HFF-Myc (cell line): ENCODE measurements around the gene SMDT1.
"Not testable (repeated sequence)": the region's sequence is repeated elsewhere in the genome, so short reads cannot be mapped to it uniquely, and the experiment has no call there.

Source experiments
- DNase-seq: peaks from one replicate; pipeline ENCODE4 v3.0.0-alpha.2; 2011; ENCODE audit warnings: low read depth; ENCODE audit errors: extremely low read depth
- H3K4me3 ChIP-seq: replicated peaks from 2 replicates; pipeline ENCODE4 v1.5.1; 2011; ENCODE audit warnings: low read depth, mild to moderate bottlenecking, control low read depth, low read length
- TF ChIP-seq, protein P1 (sequence below): IDR thresholded peaks from 2 replicates; pipeline ENCODE4 v1.5.1; 2012; ENCODE audit warnings: mild to moderate bottlenecking, low read depth, low read length, control low read depth; ENCODE audit errors: missing control alignments

SMDT1 gene

DNA sequence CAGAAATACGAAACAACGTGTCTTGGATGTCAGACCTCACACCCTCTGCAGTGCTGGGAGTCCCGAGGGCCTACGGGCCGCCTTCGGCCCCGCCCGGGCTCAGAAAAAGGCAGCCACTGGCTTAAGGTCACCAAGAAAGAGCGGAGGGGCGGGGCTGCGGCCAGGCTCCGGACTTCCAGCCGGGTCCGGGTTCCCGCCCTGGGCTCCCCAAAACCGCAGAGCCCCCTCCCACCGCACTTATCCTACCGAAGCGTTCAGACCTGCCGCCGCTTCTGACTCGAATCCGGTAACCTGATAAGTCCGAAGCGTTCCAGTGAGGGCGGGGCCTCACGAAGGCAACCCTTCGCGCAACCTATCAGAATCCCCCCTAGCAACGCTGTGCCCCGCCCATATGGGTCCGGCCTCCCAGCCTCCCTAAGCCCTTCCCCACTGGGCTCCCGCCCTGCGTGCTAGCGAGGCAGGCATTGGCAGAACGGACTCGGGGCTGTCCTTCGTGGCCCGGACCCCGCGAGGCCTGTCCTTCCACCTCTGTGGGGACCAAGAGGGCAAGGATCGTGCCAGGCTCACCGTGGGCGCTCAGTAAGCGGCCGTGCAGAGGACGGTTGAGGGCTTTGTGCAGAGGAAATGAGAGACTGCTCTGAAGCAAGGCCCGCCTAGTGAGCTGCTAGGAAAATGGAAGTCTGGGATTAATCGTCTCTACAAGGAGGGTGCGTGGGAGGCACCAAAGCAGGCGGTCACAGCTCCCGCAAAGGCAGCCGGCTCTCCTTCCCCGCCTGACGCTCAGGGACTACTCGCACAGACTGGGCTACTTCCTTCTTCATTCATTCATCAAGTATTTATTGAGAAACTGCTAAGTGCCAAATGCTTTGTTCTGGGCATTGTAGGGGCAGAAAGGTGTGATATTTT is 8.7 kb upstream of the SMDT1 start, which contains the start of gene NAGA:
Gene NAGA, minus strand, starts transcription at position 296 of the 906 bp plus-strand sequence. CDS start 515 bp downstream, outside the sequence.
- TF ChIP-seq, protein P1, sequence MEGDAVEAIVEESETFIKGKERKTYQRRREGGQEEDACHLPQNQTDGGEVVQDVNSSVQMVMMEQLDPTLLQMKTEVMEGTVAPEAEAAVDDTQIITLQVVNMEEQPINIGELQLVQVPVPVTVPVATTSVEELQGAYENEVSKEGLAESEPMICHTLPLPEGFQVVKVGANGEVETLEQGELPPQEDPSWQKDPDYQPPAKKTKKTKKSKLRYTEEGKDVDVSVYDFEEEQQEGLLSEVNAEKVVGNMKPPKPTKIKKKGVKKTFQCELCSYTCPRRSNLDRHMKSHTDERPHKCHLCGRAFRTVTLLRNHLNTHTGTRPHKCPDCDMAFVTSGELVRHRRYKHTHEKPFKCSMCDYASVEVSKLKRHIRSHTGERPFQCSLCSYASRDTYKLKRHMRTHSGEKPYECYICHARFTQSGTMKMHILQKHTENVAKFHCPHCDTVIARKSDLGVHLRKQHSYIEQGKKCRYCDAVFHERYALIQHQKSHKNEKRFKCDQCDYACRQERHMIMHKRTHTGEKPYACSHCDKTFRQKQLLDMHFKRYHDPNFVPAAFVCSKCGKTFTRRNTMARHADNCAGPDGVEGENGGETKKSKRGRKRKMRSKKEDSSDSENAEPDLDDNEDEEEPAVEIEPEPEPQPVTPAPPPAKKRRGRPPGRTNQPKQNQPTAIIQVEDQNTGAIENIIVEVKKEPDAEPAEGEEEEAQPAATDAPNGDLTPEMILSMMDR: no peak
- peak within 1 kb of the TSS; percentile 56 for H3K4me3 ChIP-seq

DNA sequence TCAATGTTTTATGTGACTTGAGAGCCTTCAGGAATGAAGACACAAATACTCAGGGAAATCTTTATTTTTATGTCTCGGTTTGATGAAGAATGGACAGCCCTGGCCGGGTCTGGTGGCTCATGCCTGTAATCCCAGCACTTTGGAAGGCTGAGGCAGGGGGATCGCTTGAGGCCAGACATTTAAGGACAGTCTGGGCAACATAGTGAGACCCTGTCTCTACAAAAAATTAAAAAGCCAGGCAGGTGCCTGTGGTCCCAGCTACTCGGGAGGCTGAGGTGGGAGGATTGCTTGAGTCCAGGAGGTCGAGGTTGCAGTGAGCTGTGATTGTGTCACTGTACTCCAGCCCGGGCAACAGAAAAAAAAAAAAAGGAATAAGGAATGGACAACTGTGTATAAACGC is 8.0 kb upstream of the SMDT1 start:
- DNase-seq: not testable (repeated sequence)
- H3K4me3 ChIP-seq: peak overlapping the region; percentile 56

More for the DNA sequence above, 8.7 kb upstream of the SMDT1 start, which contains the start of gene NAGA:
- DNase-seq: peak; percentile 90

DNA sequence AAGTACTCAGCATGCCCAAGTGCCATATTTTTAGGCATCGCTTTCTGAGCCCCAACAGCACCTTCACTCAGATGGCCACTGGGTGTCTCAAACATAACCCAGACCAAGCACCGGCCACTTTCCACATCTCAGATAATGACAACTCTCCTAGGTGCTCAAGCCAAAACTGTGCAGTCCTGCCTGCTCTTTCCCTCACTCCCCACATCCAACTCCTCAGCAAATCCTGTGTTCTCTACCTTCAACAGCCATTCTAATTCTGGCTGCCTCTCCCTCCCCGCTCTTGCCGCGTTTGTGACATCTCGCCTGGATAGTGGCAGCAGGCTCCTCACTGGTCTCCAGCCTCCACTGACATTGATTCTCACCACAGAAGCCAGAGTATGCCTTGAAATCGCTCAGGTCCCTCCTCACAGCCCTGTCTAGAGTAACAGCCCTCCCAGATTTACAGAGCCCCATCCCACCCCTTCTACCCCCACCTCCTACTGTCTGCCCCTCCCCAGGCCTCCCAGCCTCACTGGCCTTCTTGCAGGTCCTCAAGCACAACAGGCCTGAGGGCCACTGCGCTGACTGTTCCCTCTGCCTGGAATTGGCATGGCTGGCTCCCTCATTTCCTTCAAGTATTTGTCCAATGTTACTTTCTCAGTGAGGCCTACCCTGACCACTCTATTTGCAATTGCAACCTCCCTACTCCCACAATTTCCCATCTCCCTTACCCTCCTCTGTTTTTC is 6.7 kb upstream of the SMDT1 start:
- no peak overlapping the region for H3K4me3 ChIP-seq
- TF ChIP-seq, protein P1: no peak
- no peak for DNase-seq

DNA sequence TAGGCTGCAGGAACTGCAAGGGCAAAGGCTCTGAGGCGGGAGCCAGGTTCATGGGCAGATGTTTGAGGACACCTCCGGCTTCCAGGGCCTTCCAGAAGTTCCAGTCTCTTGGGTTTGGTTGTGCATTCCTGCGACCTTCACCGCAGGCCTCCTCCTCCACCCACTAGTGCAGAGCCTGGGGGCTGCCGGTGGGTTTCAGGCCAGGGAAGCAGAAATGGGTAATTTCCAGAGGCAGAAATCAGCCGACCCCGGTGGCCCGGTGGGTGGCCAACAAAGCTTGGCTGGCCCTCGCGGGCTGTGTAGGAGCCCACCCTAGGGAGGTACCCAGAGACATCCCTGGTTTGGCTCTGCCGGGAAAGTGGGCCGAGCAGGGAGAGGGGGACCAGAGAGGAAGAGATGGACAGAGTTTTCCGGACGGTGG is 5.9 kb upstream of the SMDT1 start:
- no peak for DNase-seq
- TF ChIP-seq, protein P1: no peak
- H3K4me3 ChIP-seq: peak overlapping the region; percentile 49; the same call in 1 of the 2 replicates

DNA sequence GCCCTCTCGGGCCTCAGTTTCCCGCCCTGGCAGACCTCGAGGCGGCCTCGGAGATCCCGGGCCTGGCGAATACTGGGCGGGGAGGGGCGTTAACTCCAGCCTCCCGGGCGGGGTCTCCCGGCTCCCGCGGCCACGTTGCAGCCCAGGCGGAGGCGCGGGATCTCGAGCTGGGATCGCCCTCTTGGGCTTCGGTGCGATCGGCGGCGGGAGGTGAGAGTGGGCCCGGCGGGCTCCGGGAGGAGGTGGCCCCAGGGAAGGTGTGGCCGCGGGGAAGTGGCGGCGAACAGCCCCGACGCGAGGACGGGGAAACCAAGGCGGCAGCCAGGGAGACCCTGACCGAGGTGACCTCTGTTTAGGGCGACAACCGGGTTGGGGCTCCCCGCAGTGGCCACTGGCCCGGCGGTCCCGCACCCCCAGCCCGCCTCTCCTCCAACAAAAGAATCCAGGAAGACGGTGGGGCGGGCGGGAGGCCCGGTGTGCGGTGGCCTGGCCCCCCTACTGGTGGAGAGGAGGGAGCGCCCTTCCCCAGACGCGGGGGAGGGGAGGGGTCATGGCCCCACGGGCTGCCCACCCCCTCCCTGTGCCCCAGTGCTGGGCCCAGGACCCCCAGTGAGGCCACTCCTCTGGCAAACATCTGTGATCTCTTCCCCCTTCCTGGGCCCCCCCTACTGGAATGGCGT is 5.2 kb upstream of the SMDT1 start, which contains the start of gene PHETA2:
Gene PHETA2, plus strand, starts transcription at position 117 of the 680 bp plus-strand sequence. CDS start 3,046 bp downstream, outside the sequence.
- TF ChIP-seq, protein P1: no peak
- DNase-seq: no peak
- H3K4me3 ChIP-seq: peak within 1 kb of the TSS; percentile 49

DNA sequence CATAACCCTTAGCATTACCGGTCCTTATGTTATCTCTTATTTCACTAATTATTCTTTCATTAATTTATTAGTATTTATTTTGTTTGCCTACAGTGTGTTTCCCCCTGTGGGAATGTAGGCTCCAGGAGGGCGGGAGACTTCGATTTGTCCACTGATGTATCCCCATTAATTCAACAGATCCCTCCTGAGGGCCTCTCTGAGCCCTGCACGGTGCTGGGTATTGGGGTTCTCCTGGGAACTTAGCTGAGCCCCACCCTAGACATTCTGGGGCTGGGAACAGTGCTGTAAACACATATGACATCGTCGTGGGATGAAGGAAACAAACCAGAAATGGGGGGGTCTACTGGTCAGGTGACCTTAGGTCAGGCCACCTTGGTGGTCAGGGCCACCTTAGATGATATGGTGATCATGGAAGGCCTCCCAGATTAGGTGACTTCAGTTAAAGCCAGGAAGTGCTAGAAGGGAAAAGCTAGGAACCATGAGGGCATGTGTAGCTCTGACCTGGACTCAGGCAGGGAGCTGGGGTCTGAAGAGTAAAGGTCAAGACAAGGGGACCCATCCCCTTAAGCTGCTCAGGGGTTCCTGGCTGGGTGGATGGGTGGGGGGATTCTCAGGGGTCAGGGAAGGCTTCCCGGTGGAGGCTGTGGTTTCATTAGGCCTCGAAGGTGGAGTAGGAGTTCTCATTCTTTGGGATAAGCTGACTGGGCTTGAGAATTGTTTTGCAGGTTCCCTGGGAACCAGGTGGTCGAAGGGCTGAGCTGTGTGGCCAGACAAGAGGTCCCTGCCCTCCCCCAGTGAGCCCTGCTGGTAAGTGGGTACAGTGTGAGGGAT is 4.4 kb upstream of the SMDT1 start:
- peak overlapping the region; percentile 49 for H3K4me3 ChIP-seq
- TF ChIP-seq, protein P1: no peak
- DNase-seq: no peak
